ENCODE measurements around the gene TMED10. TPM values are rescaled to one million over a fixed set of nuclear protein-coding genes. Genes with fewer than 3 reads are reported as not detected.

Gene TMED10
- polyA plus RNA-seq, 1 donor from 2014 or later: 146 TPM

DNA sequence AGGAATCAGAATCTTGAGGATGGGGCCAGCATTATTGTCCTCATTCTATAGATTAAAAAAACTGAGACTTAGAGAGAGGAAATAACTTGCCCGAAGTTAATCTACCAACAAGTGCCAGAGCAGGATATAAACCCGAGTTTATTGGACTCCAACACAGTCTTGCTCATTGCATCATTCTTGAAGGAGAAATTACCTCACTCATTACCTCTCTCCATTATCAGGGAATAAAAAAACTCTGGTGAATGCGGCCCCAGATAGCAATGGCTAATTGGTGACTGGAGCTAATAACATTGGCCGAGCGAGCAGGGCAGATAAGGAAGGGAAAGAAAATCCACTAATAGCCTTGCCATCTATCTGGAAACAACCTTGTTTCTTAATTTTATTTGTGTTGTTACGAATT lies 24.7 kb upstream of the TMED10 start:
- H3K79me2 ChIP-seq (replicated peaks; ENCODE audit: insufficient read depth, low read length): no peaks in the 10 kb centered on the region
- no peaks in the 10 kb centered on the region for H3K9me2 ChIP-seq (ENCODE audit: insufficient read depth, low read length)
- no peaks in the 10 kb centered on the region for H3K27me3 ChIP-seq (ENCODE audit: insufficient read depth, low read depth, low read length)

DNA sequence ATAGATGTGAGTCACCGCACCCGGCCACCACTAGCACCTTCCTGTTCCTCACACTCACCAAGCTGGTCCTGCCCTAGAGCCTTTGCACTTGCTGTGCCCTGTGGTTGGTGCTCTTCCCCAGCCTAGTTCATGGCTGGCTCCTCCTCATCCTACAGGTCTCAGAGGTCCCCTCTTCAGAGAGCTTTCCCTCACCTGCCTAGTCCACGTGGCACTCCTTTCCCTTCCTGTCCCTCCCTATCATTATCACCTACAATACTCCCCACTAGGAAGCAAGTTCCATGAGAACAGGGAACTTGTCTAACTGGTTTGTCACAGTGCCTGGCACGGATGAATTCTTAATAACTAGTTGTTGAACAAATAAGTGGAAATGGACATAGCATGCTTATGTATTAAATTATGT lies 24.0 kb upstream of the TMED10 start:
- H3K27me3 ChIP-seq (ENCODE audit: insufficient read depth, low read depth, low read length): no peaks in the 10 kb centered on the region
- no peaks in the 10 kb centered on the region for H3K9me3 ChIP-seq (ENCODE audit: low read length)
- no peaks in the 10 kb centered on the region for H3K9me2 ChIP-seq (ENCODE audit: insufficient read depth, low read length)
- no peaks in the 10 kb centered on the region for H3K36me3 ChIP-seq (ENCODE audit: insufficient read depth, low read length)
- H3K4me3 ChIP-seq (ENCODE audit: low read length): no peak overlapping the region
- H3K27ac ChIP-seq (ENCODE audit: low read length): no peak overlapping the region
- H3K4me2 ChIP-seq (ENCODE audit: low read length): no peak overlapping the region
- H3K79me2 ChIP-seq (replicated peaks; ENCODE audit: insufficient read depth, low read length): no peaks in the 10 kb centered on the region
- no peak overlapping the region for H3K9ac ChIP-seq (ENCODE audit: low read length)
- H3F3A ChIP-seq (ENCODE audit: insufficient read depth, low read length, poor library complexity, severe bottlenecking): no peaks in the 10 kb centered on the region
- no peak overlapping the region for H2AFZ ChIP-seq (ENCODE audit: low read depth, low read length)
- no peaks in the 10 kb centered on the region for H4K20me1 ChIP-seq (ENCODE audit: insufficient read depth)
- TF ChIP-seq, protein P1, sequence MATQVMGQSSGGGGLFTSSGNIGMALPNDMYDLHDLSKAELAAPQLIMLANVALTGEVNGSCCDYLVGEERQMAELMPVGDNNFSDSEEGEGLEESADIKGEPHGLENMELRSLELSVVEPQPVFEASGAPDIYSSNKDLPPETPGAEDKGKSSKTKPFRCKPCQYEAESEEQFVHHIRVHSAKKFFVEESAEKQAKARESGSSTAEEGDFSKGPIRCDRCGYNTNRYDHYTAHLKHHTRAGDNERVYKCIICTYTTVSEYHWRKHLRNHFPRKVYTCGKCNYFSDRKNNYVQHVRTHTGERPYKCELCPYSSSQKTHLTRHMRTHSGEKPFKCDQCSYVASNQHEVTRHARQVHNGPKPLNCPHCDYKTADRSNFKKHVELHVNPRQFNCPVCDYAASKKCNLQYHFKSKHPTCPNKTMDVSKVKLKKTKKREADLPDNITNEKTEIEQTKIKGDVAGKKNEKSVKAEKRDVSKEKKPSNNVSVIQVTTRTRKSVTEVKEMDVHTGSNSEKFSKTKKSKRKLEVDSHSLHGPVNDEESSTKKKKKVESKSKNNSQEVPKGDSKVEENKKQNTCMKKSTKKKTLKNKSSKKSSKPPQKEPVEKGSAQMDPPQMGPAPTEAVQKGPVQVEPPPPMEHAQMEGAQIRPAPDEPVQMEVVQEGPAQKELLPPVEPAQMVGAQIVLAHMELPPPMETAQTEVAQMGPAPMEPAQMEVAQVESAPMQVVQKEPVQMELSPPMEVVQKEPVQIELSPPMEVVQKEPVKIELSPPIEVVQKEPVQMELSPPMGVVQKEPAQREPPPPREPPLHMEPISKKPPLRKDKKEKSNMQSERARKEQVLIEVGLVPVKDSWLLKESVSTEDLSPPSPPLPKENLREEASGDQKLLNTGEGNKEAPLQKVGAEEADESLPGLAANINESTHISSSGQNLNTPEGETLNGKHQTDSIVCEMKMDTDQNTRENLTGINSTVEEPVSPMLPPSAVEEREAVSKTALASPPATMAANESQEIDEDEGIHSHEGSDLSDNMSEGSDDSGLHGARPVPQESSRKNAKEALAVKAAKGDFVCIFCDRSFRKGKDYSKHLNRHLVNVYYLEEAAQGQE (IDR thresholded peaks at IDR 0.05; ENCODE audit: borderline replicate concordance): no peak
- no peak for TF ChIP-seq RAD21 (conservative IDR thresholded peaks at IDR 0.05)

More for the DNA sequence above, 24.7 kb upstream of the TMED10 start:
- H2AFZ ChIP-seq (ENCODE audit: low read depth, low read length): no peak overlapping the region
- H3K9me3 ChIP-seq (ENCODE audit: low read length): no peaks in the 10 kb centered on the region
- H3F3A ChIP-seq (ENCODE audit: insufficient read depth, low read length, poor library complexity, severe bottlenecking): no peaks in the 10 kb centered on the region
- no peak overlapping the region for H3K27ac ChIP-seq (ENCODE audit: low read length)
- no peaks in the 10 kb centered on the region for H3K36me3 ChIP-seq (ENCODE audit: insufficient read depth, low read length)
- H3K9ac ChIP-seq (ENCODE audit: low read length): no peak overlapping the region
- H3K4me3 ChIP-seq (ENCODE audit: low read length): no peak overlapping the region
- TF ChIP-seq POLR2AphosphoS5 (IDR thresholded peaks at IDR 0.05) (no peak), MXI1 (conservative IDR thresholded peaks at IDR 0.05; ENCODE audit: poor library complexity, severe bottlenecking) (no peak), RAD21 (conservative IDR thresholded peaks at IDR 0.05) (no peak), EP300 (conservative IDR thresholded peaks at IDR 0.05; ENCODE audit: poor library complexity, severe bottlenecking) (no peak), TAF1 (IDR thresholded peaks at IDR 0.05; ENCODE audit: low read depth) (no peak), SMC3 (conservative IDR thresholded peaks at IDR 0.05; ENCODE audit: poor library complexity) (no peak), EZH2 (IDR thresholded peaks at IDR 0.05; ENCODE audit: borderline replicate concordance, insufficient read depth, low read length, poor library complexity, severe bottlenecking) (no peak)
- TF ChIP-seq, protein P1 (IDR thresholded peaks at IDR 0.05; ENCODE audit: borderline replicate concordance): no peak
- TF ChIP-seq, protein P2, sequence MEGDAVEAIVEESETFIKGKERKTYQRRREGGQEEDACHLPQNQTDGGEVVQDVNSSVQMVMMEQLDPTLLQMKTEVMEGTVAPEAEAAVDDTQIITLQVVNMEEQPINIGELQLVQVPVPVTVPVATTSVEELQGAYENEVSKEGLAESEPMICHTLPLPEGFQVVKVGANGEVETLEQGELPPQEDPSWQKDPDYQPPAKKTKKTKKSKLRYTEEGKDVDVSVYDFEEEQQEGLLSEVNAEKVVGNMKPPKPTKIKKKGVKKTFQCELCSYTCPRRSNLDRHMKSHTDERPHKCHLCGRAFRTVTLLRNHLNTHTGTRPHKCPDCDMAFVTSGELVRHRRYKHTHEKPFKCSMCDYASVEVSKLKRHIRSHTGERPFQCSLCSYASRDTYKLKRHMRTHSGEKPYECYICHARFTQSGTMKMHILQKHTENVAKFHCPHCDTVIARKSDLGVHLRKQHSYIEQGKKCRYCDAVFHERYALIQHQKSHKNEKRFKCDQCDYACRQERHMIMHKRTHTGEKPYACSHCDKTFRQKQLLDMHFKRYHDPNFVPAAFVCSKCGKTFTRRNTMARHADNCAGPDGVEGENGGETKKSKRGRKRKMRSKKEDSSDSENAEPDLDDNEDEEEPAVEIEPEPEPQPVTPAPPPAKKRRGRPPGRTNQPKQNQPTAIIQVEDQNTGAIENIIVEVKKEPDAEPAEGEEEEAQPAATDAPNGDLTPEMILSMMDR (IDR thresholded peaks at IDR 0.05; ENCODE audit: poor library complexity, severe bottlenecking): no peak
- H4K20me1 ChIP-seq (ENCODE audit: insufficient read depth): no peaks in the 10 kb centered on the region
- H3K4me2 ChIP-seq (ENCODE audit: low read length): no peak overlapping the region
